GM18502 (cell line): ENCODE measurements around the gene C14orf119.

ENCODE experiments used
- ATAC-seq: cut with Tn5 transposase; IDR thresholded peaks from one replicate; pipeline ENCODE4 v1.9.1; 2021; ENCODE audit warnings: mild to moderate bottlenecking; ENCODE audit not compliant: unreplicated experiment, poor library complexity

C14orf119 gene

DNA sequence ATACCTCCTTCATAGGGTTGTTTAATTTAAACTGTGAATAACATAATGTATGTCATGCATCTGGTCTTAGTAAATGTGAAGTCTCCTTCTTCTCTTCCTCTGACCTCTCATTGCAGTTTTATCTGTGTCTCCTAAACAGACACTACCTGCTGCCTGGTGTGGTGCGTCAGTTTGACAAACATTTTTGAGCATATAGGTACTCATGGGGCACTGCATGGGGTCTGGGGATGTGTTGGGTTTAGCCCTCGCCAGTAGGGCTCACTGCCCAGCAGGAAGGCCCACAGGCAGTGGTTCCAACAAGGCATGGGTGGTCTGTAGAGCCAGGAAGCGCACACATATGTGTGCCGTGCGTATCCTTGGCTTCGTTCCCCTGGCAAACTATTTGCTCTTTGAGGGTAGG, 26.8 kb downstream of the C14orf119 start:
- no peak for ATAC-seq

DNA sequence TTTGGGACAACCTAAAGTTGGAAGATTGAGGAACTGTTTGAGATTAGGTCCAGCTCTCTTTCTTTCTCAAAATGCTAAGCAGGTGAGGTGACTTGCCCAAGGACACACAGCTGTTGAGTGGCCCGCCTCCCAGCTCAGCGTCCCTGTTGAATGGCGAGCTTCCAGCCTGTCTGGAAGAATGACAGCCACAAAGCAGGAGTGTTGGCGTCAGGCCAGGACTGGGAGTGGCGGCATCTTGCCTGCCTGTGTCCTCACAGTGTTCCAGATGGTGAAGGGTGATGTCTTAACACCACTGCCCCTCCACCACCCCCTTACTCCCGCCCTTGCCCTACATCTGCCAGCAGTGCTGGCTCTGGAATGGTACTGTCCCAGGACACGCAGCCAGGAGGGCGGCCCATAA, 28.1 kb downstream of the C14orf119 start:
- no peak for ATAC-seq

DNA sequence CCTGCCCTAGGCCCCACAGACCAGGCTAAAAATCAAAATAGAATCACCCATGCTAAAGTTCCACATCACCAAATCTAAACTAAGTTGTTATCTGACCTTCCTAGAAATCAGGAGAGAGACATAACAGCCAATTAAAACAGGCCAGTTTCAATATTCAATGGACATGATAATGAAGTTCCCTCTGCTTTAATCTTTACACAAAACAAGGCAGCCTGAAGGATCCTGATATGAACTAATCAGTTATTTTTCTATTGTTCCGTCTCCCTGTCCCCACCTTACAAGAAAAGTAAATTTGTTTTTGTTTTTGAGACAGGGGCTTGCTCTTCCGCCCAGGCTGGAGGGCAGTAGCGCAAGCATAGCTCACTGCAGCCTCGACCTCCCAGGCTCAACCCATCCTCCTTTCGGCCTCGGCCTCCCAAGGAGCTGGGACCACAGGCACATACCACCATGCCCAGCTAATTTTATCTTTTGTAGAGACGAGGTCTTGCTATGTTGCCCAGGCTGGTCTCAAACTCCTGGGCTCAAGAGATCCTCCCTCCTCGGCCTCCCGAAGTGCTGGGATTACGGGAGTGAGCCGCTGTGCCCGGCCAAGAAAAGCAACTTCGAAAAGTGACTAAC, 29.1 kb downstream of the C14orf119 start:
- ATAC-seq = no peak

DNA sequence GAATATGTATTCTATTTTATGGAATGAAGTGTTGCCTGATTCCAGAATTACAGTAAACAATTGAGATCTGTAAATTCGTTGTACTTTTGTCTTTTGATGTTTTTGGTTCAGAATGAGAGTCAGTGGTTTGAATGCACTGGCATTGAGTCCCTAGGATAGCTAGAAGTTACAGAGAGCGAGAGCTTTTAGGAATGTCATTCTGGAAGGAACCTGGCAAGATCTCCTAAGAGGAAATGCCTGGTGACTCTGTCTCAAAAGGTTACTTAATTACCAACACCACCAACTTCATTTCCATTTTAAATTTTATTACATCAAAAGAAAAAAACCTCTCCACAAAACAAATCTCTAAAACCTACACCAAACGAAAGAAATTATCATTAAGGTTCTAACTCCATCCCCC, 29.7 kb downstream of the C14orf119 start:
- no peak for ATAC-seq

DNA sequence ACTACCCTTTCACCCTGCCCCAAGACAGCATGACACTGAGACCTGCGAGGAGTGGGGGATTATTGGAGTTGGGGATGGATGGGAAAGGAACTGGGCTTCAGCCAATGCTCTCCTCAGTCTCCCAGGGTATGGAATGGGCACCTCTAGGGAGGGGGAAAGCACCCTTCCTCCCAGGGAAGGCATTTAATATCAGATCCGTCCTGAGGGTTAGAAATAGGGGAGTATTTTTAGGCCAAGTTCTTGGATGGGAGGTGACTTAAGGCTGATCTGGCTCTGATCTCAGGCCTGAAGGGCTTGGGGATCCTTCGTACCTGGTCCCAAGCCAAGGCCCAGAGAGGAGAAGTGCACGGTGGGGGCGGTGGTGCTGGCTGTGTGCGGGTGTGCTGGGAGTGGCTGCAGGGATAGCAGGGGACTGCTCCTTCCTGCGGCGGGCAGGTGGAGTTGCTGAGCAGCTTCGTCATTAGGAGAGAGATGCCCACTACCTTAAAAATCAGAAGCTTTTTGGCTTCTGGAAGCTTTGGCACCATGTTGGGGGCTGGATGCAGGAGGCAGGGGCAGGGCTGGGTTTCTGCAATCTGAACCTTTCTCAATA, 30.7 kb downstream of the C14orf119 start:
- ATAC-seq = no peak

DNA sequence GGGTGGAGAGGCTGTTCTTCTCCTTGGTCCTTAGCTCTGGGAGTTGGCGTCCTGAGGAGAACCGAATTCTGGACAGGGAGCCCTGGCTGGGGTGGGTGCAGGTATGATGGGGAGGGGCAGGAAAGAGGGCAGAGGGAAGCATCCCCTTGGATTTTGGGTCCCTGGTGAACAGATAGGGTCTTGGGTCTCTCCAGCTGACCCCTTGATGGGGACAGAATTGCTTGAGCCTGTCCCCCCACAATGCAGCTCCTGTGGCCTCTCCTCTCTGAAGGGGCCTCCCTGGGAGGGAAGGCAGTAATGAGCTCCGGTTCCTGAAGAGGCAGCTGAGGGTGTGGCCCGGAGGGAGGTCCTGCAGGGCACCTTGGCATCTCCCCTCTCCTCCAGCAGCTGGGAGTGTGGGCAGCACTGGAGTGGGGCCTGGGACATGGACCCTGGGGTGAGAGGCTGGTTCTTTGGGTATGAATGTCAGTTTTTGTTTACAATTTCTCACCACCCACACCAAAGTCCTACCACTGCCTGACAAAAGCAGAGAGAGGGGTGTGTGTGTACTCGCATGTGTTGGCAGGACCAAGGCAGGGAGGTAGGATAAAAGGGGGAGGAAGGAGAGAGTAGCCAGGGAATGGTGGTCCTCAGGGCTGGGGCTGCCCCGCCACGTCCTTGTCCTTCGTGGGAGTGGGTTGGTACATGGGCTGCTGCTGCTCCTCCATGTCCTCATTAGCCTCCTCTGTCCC, 31.4 kb downstream of the C14orf119 start:
- ATAC-seq = no peak

DNA sequence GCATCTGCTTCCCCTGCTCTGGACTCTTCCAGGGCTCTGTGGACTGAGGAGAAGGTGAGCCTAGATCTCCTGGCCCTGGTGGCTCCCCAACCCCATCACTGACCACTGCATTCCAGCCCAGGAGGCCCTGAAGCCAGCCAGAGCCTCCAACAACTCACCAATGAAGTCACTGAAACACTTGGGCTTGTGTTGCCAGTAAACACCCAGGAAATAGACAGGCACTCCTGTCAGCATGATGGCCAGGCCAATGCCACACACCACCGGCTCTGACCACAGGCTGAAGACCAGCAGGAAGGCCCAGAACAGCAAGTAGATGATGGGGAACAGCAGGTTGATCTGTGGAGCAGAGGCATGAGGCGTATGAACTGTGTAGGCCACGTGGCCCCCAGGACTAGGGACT, 32.6 kb downstream of the C14orf119 start:
- ATAC-seq = no peak

DNA sequence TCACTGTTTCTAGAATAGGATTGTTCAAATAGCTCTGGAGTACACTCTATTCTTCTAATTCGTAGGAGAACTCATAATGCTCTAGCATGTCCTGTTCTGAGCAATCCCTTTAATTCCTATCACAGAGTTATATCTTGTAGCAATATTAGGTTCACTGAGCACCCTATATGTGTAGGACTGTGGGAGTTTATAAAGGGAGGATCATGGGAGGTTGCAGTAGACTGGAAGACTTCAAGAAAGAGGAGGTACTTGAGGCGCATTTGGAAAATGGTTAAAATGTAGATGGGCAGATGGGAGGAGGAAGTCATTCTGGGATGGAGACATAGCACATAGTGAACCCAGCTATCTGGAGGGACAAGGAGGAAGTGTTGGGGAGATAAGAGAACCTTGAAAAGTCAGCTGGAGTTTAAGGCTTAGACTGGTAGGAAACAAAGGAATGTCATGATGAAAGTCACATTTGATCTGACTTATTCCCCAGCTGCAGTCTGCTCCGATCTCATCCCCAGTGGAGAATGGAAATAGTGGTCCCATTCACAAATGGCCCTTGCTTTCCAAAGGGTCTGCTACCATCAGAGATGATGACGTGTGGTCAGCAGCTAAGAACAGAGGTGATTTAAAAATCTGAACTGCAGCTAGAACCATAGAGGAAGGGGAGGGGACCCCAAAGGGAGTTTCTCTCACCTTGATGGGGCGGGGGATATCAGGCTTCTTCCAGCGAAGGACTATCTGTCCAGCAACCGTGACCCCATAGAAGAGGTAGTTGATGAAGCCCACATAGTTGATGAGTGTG, 33.9 kb downstream of the C14orf119 start:
- no peak for ATAC-seq

DNA sequence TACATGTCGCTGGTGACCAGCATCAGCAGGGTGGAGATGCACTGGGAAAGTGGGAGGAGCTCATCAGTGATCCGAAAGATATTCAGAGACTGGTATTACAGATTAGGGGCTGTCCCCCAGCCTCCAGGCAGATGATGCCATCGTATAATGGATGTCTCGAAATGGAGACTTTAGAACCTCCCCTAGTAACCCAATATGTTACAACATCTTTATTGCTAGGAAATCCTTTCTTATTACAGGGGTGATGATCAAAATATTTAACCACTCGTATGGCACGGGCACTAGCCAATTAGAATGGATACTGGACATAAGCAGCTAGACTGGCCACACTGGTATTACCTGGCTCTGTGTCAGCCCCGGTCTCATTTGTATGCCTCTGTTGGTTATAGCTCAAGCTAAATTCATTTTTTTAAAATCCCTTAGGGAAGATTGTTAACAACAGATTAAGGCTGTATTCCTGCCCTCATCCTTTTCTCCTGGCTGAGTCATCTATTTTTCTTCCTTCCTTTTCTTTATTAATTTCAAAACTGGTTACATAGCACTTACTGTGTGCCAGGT, 34.5 kb downstream of the C14orf119 start:
- ATAC-seq = no peak

DNA sequence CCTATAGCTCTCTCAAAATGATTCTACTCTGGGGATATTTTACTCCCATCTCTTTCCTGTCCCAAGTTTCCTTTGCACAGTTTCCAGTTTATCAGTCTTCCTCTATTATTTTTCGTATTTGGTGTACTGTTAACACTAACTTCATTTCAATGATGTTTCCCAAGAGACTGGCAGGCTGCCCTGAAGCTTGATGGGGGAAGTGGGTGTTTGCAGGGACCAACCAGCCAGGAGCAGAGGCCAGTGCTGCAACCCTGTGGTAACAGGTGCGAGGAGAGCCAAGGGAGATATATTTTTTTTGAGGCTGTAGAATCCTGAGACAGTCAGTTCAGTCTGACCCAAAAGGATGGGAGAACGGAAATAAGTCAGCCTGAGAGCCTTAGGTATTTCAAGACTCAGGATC, 35.6 kb downstream of the C14orf119 start:
- no peak for ATAC-seq

DNA sequence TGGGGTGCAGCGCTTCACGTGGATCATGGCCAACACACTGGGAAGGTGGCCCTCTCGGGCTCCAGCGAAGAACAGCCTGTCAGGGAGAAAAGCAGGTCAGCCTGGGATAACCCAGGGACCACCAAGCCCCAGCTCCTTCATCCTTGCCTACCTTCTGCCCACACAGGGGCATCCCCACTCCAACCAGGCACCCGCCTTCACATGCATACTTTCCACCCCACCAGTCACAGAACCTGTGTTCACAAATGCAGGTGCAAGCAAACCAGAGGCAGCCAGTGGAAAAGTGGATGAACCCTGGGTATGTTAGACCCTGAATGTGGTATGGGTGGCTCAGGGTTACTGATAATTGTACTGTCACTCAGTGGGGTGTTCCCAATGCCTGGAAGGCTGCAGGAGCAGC, 36.2 kb downstream of the C14orf119 start:
- no peak for ATAC-seq

DNA sequence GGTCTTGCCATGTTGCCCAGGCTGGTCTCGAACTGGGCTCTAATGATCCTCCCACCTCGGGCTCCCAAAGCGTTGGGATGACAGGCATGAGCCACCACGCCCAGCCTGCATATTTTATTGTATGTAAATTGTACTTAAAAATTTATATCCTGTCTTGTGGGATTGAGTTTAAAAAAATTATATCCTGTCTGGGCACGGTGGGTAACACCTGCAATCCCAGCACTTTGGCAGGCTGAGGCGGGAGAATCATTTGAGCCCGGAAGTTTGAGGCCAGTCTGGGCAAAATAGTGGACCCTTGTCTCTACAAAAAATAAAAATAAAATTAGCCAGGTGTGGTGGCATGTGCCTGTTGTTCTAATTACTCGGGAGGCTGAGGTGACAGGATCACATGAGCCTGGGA, 37.7 kb downstream of the C14orf119 start:
- ATAC-seq = no peak

DNA sequence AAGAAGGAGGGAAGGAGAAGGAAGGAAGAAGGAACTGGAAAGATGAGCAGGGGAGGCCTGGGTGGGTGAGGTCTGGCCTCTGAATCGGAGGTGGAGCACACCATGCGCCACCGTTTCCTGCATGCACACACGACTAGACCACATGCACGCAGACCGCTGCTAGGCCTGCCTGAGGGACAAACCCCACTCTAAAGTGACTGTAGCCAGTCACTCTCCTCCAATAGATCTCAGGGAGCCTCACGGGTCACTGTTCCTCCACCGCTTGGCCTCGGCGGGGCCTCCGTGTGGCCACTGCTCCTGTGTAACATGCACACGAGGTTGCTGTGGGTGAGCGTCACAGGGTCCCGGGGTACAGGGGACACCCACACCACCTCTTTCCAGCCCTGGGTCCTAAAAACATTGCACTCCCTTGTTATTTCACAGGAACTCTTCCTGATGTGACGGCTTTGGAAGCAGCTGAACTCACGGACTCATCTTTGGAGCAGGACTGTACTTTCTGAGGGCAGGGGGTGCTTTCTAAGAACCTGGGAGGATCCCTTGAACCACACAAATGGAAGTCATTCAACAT, 41.3 kb downstream of the C14orf119 start:
- no peak for ATAC-seq

DNA sequence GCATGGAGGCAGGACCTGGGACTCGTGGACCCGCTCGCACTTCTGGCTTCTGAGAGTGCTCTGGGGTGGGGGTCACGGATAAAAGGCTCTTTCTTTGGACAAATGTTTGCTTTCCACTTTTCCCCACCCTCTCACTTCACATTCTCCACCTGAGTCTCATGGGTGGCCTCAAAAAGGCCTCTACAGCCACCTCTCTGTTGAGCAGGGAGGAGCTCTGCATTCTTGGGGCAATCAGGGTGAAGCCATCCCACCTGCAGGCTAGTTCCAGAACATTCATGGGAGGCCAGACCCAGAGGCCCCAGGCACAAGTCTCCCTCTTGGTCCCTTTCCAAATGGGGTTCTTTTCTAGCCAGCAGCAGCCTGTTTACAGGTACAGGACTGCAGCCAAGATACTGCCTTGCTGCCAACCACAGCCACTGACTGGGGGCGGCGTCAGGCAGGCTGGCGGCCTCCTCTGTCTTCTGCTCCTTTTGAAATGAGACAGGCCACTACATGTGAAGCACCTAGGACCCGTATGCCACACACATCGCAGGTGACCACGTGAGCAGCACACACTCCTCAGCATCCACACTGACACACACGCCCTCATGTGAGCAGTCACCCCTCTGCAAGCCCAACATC, 42.0 kb downstream of the C14orf119 start:
- ATAC-seq = no peak

DNA sequence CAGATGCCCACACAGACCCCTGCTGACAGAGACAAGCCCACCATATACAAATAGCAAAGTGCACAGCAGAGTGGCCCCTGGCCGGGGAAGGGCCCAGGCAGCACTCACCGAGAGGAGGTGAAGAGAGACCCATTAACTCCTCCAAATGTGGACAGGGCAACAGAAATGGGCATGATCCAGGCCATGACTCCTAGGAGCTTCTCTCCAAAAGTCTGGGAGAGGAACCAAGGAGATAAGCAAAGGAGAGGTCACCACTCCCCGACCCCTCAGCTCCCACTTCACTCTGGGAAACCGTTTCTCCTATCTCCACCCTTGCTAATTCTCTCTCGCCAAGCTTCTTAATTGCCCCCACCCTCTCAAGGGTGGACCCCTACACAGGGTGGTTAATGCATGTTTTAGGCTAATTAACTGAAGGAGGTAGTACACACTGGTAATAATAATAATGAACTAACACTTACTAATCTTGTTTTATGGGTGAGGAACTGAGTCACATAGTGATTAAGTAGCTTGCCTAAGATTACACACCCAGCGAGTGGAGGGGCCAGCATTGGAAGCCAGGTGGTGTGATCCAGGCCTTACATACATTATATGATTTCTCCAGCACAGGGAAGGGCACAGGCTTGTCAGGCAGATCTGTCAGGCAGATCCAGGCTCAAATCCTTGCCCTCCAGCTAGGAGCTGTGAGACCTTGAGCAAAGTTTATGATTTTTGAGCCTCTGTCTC, 42.7 kb downstream of the C14orf119 start:
- ATAC-seq = no peak

DNA sequence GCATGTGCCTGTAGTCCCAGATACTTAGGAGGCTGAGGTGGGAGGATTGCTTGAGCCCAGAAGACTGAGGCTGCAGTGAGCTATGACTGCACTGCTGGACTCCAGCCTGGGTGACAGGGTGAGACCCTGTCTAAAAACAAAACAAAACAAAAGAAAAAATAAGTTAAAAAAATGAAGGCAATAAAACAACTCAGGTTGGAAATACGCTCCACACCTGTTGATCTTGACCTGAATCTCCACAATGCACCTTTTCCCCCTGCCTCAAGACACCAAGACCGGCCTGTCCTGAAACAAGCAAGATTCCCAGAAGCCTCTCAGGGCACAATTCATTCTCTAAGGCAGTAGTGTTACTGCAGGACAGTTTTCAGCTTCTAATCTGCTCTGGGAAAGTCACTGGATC, 44.6 kb downstream of the C14orf119 start:
- ATAC-seq = no peak

DNA sequence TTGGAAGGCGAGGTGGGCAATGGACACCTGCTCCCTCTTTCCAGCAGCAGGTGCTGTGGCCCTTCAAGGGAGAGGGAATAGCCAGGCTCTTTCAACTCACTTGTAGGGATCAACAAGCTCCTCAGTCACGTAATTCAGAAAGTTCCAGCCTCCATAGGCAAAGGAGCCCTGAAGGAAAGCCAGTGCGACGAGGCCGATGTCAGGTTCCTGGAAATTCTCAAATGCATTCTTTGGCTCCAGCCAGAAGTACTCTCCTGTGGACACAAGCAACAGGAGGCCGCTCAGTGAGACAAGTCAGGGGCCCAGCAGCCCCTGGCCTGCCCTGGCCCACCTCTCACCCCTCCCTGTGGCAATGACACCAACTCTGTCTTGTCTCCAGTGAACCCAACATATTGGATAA, 45.1 kb downstream of the C14orf119 start:
- no peak for ATAC-seq

DNA sequence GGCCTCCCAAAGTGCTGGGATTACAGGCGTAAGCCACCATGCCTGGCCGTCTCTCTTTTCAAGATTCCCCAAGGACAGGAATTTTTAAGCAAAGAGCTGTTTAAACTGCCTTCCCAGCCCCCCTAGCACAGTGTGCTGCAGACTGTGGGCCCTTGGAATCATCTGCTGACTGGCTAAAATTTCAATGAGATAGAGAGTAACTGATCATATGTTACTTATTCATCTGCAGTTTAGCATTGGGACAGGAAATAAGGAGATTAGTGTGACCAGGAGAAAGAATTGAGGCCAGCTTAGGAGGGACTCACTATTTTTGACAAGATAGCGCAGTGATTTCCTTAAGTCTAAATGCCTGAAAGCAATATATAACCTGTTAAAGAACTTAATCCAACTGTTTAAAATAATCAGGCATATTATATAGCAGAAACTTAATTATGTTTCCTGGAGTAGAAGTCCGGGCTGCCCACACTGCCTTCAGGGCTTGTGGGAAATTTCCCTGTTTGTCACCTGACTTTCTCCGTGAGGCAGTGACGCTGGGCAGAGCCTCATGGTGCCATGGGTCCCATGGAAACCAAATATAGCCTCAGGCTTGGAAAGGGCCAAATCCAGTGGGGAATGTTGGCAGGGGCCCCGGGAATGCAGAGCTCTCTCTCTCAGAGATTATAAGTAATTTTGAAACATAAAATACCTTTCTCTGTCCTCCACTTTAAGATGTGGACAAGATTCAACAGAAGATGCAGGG, 46.6 kb downstream of the C14orf119 start:
- ATAC-seq = no peak

DNA sequence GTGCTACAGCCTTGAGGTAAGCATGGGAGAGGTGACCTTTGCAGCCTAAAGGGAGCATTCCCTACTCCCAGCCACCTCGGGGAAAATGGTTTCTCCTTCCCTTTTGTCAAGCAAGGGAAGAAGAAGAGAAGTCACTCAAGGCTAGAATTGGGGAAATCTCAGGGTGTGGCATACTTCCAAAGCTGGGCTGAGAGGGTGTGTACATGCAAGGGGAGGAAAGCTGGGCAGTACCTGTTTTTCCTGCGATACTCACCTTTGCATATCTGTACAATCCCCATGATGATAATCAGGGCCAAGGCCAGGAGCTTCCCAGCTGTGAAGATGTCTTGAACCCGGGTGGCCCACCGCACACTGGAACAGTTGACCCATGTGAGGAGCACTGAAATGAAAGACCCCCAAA, 47.5 kb downstream of the C14orf119 start:
- no peak for ATAC-seq
